Activated CD8-positive, alpha-beta T cell treated with anti-CD3 and anti-CD28 coated beads for 36 hours (primary cell): ENCODE results near the gene MBD6. TPM values are rescaled to one million over a fixed set of nuclear protein-coding genes. Genes with fewer than 3 reads are reported as not detected.
A peak's percentile ranks its signal among the peaks of the same experiment; 100 is the strongest.

ENCODE experiments used
- ATAC-seq: fragments of 200-7000 bp; cut with Tn5 transposase; one replicate; pipeline ENCODE4 v1.10.0; 2021; ENCODE audit warnings: mild to moderate bottlenecking, moderate library complexity
- CTCF ChIA-PET: fragments of 350-600 bp; sonication (Branson Sonifier 250); formaldehyde crosslinking; loops from one replicate; lab custom pipeline; 2021; ENCODE audit warnings: antibody characterized with exemption; lab: Charles Lee
- POLR2A ChIA-PET: fragments of 350-600 bp; sonication (Branson Sonifier 250); formaldehyde crosslinking; loops from one replicate; lab custom pipeline; 2021; ENCODE audit warnings: antibody characterized with exemption; lab: Charles Lee
- DNase-seq: peaks from one replicate; pipeline ENCODE4 v3.0.0-alpha.2; 2020
- H3K27ac Mint-ChIP-seq: one replicate; pipeline ENCODE4 v1.8.0; 2021; ENCODE audit warnings: mild to moderate bottlenecking, mixed read lengths
- H3K27me3 Mint-ChIP-seq: one replicate; pipeline ENCODE4 v1.8.0; 2021; ENCODE audit warnings: mixed read lengths
- H3K36me3 Mint-ChIP-seq: one replicate; pipeline ENCODE4 v1.8.0; 2021; ENCODE audit warnings: low read depth, mixed read lengths
- H3K4me1 Mint-ChIP-seq: one replicate; pipeline ENCODE4 v1.8.0; 2021; ENCODE audit warnings: low read depth, mixed read lengths
- H3K4me3 Mint-ChIP-seq: one replicate; pipeline ENCODE4 v1.8.0; 2021; ENCODE audit warnings: mild to moderate bottlenecking, moderate library complexity, mixed read lengths
- H3K9me3 Mint-ChIP-seq: one replicate; pipeline ENCODE4 v1.8.0; 2021; ENCODE audit warnings: mixed read lengths
- CTCF ChIP-seq: fragments of 200-600 bp; IDR thresholded peaks from one replicate; pipeline ENCODE4 v1.8.0; 2022; ENCODE audit warnings: antibody characterized with exemption, mild to moderate bottlenecking
- intact Hi-C: fragments of 100-400 bp; cut with micrococcal nuclease; formaldehyde crosslinking; loops from one replicate; pipeline ENCODE4 v1.10.0; 2022
- total RNA-seq, 2 experiments: library from RNA; stranded (reverse); gene quantifications; one replicate each; pipeline ENCODE4 v1.2.3, GENCODE V29; 2021

MBD6 gene
- 10 to 100 TPM; 46.5 to 47.3 TPM for total RNA-seq

- ATAC-seq (peak; percentile 46), DNase-seq (peak; percentile 90)
- no peaks in the 10 kb centered on the region for H3K9me3 Mint-ChIP-seq
- peak within 1 kb of the TSS; percentile 99 for H3K27ac Mint-ChIP-seq
- peak within 1 kb of the TSS; percentile 95 for H3K4me3 Mint-ChIP-seq
- no peaks in the 10 kb centered on the region for H3K27me3 Mint-ChIP-seq
- POLR2A ChIA-PET: interaction anchor here (6.9 kb wide), 1 partner anchor 18 kb away, joined by 46 read pairs; no protein-coding TSS in a partner anchor
- intact Hi-C loops: loop anchor here (5.0 kb wide), 1 partner anchor 45 kb away; the partner anchor contains the start of gene ARHGAP9
- CTCF ChIA-PET: no interaction called here
- H3K4me1 Mint-ChIP-seq: peaks cover 63% of the 10 kb centered on the region
- no peak for TF ChIP-seq CTCF
- H3K36me3 Mint-ChIP-seq: peaks cover 36% of the 10 kb centered on the region
These were observed at the start of gene MBD6 for GRCh38 chr12:57522011-57522886. Gene MBD6 (plus strand): TSS chr12:57522824. CDS start chr12:57524304, 1,480 bp downstream.

GRCh38 chr12:57473392-57473791 lies 49.2 kb upstream of the MBD6 start:
- TF ChIP-seq CTCF: no peak
- Mint-ChIP-seq H3K9me3 (no peaks in the 10 kb centered on the region), H3K4me3 (no peak overlapping the region), H3K36me3 (peaks cover 54% of the 10 kb centered on the region), H3K27ac (no peak overlapping the region), H3K27me3 (no peaks in the 10 kb centered on the region), H3K4me1 (peaks cover 30% of the 10 kb centered on the region)
- intact Hi-C loops: no loop called here
- ATAC-seq (no peak), DNase-seq (no peak)
- CTCF ChIA-PET: interaction anchor here (9.9 kb wide), 1 partner anchor 13 kb away, joined by 152 read pairs; the partner anchor contains the start of gene GLI1
- POLR2A ChIA-PET: interaction anchor here (2.8 to 4.5 kb wide), 2 partner anchors 8 to 11 kb away, joined by 15 to 31 read pairs; no protein-coding TSS in a partner anchor

GRCh38 chr12:57473886-57474285 lies 48.7 kb upstream of the MBD6 start:
- no peak for DNase-seq
- intact Hi-C loops: no loop called here
- H3K36me3 Mint-ChIP-seq: peaks cover 56% of the 10 kb centered on the region
- TF ChIP-seq CTCF: no peak
- no peaks in the 10 kb centered on the region for H3K27me3 Mint-ChIP-seq
- peaks cover 35% of the 10 kb centered on the region for H3K4me1 Mint-ChIP-seq
- ChIA-PET CTCF (interaction anchor here (0.9 to 9.9 kb wide), 4 partner anchors 9 to 109 kb away, joined by 3 to 152 read pairs (median 5); partner anchors contain the start of gene GLI1), POLR2A (interaction anchor here (0.7 to 4.5 kb wide), 5 partner anchors 8 to 43 kb away, joined by 3 to 31 read pairs (median 11); partner anchors contain the start of gene MARS1)
- no peak for ATAC-seq
- no peaks in the 10 kb centered on the region for H3K9me3 Mint-ChIP-seq
- H3K4me3 Mint-ChIP-seq: peak overlapping the region; percentile 43
- H3K27ac Mint-ChIP-seq: peak overlapping the region; percentile 32

GRCh38 chr12:57474430-57474829 lies 48.2 kb upstream of the MBD6 start:
- H3K9me3 Mint-ChIP-seq: no peaks in the 10 kb centered on the region
- H3K4me3 Mint-ChIP-seq: peak overlapping the region; percentile 43
- CTCF ChIA-PET: interaction anchor here (0.9 to 9.9 kb wide), 5 partner anchors 9 to 108 kb away, joined by 3 to 152 read pairs (median 5); partner anchors contain the start of genes GLI1 and MARS1
- intact Hi-C loops: no loop called here
- DNase-seq (no peak), ATAC-seq (no peak)
- POLR2A ChIA-PET: interaction anchor here (0.7 to 4.5 kb wide), 7 partner anchors 9 to 42 kb away, joined by 3 to 31 read pairs (median 8); partner anchors contain the start of genes GLI1 and MARS1
- peak overlapping the region; percentile 32 for H3K27ac Mint-ChIP-seq
- peaks cover 39% of the 10 kb centered on the region for H3K4me1 Mint-ChIP-seq
- peaks cover 53% of the 10 kb centered on the region for H3K36me3 Mint-ChIP-seq
- TF ChIP-seq CTCF: no peak
- no peaks in the 10 kb centered on the region for H3K27me3 Mint-ChIP-seq
